Gastrocnemius medialis (tissue), 4 donors: ENCODE measurements around the gene CCNI2. TPM values are rescaled to one million over a fixed set of nuclear protein-coding genes. Genes with fewer than 3 reads are reported as not detected.

Source experiments
- ATAC-seq, 2 donors: fragments of 150-250 bp; one replicate each; pipeline ENCODE4 v1.9.1; 2016
- DNase-seq, 2 donors: peaks; one replicate each; pipeline ENCODE4 v3.0.0-alpha.2; 2019
- H3K27ac ChIP-seq, 4 donors: fragments of 200-600 bp; sonication (generic); 1 replicate in 1 of 4; 2 replicates in 3 of 4; pipeline ENCODE4 v1.5.1; 2016 to 2018; ENCODE audit warnings: mild to moderate bottlenecking in 2 of 4, moderate library complexity in 1 of 4
- H3K27me3 ChIP-seq, 3 donors: fragments of 200-600 bp; sonication (generic) in 2 of 3; 1 replicate in 1 of 3; 2 replicates in 2 of 3; pipeline versions ENCODE4 v1.5.1 to v1.6.0; 2016 to 2019; ENCODE audit warnings: mild to moderate bottlenecking in 1 of 3, moderate library complexity in 1 of 3
- H3K36me3 ChIP-seq, 2 donors: fragments of 200-600 bp; sonication (generic) in 1 of 2; one replicate each; pipeline ENCODE4 v1.5.1; 2017 to 2018
- H3K4me1 ChIP-seq, 2 donors: fragments of 200-600 bp; sonication (generic) in 1 of 2; one replicate each; pipeline ENCODE4 v1.5.1; 2016 to 2017; ENCODE audit warnings: mild to moderate bottlenecking in 2 of 2
- H3K4me3 ChIP-seq, 4 donors: fragments of 200-600 bp; sonication (generic) in 3 of 4; 1 replicate in 1 of 4; 2 replicates in 3 of 4; pipeline ENCODE4 v1.5.1; 2016 to 2019; ENCODE audit warnings: mild to moderate bottlenecking in 2 of 4
- H3K9me3 ChIP-seq, 3 donors: fragments of 200-600 bp; sonication (generic) in 2 of 3; 1 replicate in 1 of 3; 2 replicates in 2 of 3; pipeline ENCODE4 v1.5.1; 2016 to 2019
- CTCF ChIP-seq, 5 experiments: fragments of 450-650 bp in 3 of 5; fragments of 200-600 bp in 2 of 5; sonication (generic) in 2 of 5; IDR thresholded peaks in 4 of 5; conservative IDR thresholded peaks in 1 of 5; 1 replicate in 4 of 5; 2 replicates in 1 of 5; pipeline ENCODE4 v1.5.1; 2016 to 2019; ENCODE audit warnings: antibody characterized with exemption in 5 of 5, mild to moderate bottlenecking in 3 of 5, moderate library complexity in 3 of 5
- POLR2A ChIP-seq, 2 donors: fragments of 450-650 bp; IDR thresholded peaks; one replicate each; pipeline ENCODE4 v1.6.1; 2017; ENCODE audit warnings: antibody characterized with exemption in 2 of 2, mild to moderate bottlenecking in 2 of 2, moderate library complexity in 2 of 2
- in situ Hi-C, 4 donors: fragments of 200-750 bp; cut with MboI; loops; one replicate each; pipeline versions ENCODE4 v1.15.0 to v1.8.0; 2017; ENCODE audit warnings: low sequenced_read_pairs in 4 of 4
- intact Hi-C: fragments of 100-400 bp; cut with DNase I; formaldehyde crosslinking; loops from one replicate; pipeline ENCODE4 v1.15.1; 2023; ENCODE audit warnings: low total_unique reads
- total RNA-seq, 4 donors: library from RNA; depleted of rRNA; stranded (reverse); fragments of >200 nt; gene quantifications; one replicate each; pipeline versions ENCODE4 v1.1.0 to v1.2.3, GENCODE V29; 2016

The CCNI2 gene
- total RNA-seq, 4 donors from 2014 or later: not detected

GRCh38 chr5:132768485-132768868, 21.3 kb downstream of the CCNI2 start:
- TF ChIP-seq CTCF (IDR thresholded peaks at IDR 0.05 in 4 of 5, conservative IDR thresholded peaks at IDR 0.05 in 1 of 5): no peak
- no peak for TF ChIP-seq POLR2A (IDR thresholded peaks at IDR 0.05)
- DNase-seq (no peak), ATAC-seq (no peak)
- no peak overlapping the region for H3K27ac ChIP-seq
- in situ Hi-C loops (no loop called here), intact Hi-C loops (no loop called here)
- H3K36me3 ChIP-seq: peaks cover 0 to 16% of the 10 kb centered on the region in 2 donors
- peaks cover 13 to 27% of the 10 kb centered on the region in 2 donors for H3K4me1 ChIP-seq
- H3K9me3 ChIP-seq: no peaks in the 10 kb centered on the region
- no peaks in the 10 kb centered on the region for H3K27me3 ChIP-seq
- no peak overlapping the region for H3K4me3 ChIP-seq

- Histone ChIP-seq H3K36me3 (no peaks in the 10 kb centered on the region), H3K9me3 (no peaks in the 10 kb centered on the region), H3K27ac (peak overlapping the region; percentile 40 to 62 (median 42)), H3K4me3 (no peak overlapping the region), H3K4me1 (peaks cover 13 to 33% of the 10 kb centered on the region in 2 donors), H3K27me3 (no peaks in the 10 kb centered on the region)
- peak in 1 of 2 donors; percentile 46 for ATAC-seq
- TF ChIP-seq CTCF (IDR thresholded peaks at IDR 0.05 in 4 of 5, conservative IDR thresholded peaks at IDR 0.05 in 1 of 5) (no peak), POLR2A (IDR thresholded peaks at IDR 0.05) (no peak)
- in situ Hi-C loops (no loop called here), intact Hi-C loops (no loop called here)
- peak in 1 of 2 donors; percentile 18 for DNase-seq
These were observed 23.4 kb downstream of the CCNI2 start for GRCh38 chr5:132770476-132771159.

DNA sequence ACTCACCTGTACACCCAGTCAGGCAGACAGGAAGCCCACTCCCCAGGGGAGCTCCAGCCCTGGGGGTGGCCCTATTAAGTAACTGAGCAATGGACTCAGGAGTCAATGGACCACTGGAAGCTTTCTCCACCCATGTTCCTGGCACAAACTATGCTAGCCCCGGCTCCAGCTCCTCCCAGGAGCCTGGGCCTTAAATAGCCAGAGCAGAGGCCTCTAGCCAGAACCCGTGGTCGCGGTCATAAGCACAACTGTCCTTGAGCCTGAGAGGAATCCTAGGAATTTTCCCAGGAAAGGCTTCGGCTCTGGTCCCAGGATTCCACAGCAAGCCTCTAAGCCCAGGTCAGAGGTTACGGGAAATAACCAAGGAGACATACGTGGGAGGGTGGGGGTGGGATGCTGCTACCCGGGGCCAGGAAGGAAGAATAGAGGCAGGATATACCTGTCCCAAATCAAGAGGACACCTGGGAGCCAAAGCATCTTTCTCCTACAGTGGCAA, 24.3 kb downstream of the CCNI2 start:
- H3K4me1 ChIP-seq: peaks cover 13 to 33% of the 10 kb centered on the region in 2 donors
- TF ChIP-seq CTCF (IDR thresholded peaks at IDR 0.05 in 4 of 5, conservative IDR thresholded peaks at IDR 0.05 in 1 of 5) (no peak), POLR2A (IDR thresholded peaks at IDR 0.05) (no peak)

DNA sequence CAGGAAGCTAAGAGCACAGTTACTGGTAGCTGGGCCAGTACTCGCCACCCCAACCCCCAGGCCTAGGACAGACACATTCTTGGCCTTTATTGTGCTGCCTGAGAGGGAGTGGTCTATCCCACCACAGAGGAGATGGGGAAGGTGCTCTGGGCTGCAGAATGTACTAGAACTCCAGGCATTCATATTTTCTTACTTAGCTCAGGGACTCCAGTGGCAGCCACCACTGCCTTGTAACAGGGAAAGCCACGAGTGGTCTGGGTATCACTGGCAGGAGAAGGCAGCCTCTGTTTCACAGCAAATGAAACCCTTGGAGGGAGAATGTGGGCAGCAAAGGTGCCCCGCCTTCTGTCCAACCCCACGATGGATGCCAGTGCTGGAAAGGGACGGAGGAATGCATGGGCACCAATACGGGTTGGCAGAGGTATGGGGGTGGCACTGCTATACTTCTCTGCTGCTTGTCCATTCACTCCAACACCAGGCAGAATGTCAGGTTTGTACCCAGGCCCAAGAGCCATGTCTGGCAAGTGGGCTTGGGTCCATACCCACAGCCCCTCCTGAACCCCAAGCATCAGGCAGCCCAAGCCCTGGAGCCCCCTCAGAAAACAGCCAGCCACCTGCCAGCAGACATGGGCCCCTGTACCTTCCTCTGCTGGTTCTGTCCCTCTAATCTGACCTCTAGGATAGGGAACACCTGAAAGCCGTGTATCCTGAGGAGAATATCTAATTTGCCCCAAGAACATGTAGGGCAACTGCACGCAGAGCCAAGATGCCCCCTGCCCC, 25.3 kb downstream of the CCNI2 start:
- DNase-seq (no peak), ATAC-seq (no peak)
- H3K27ac ChIP-seq: peak overlapping the region; percentile 40 to 62 (median 42)
- no peak overlapping the region for H3K4me3 ChIP-seq
- TF ChIP-seq POLR2A (IDR thresholded peaks at IDR 0.05) (no peak), CTCF (IDR thresholded peaks at IDR 0.05 in 4 of 5, conservative IDR thresholded peaks at IDR 0.05 in 1 of 5) (no peak)
- peaks cover 7 to 28% of the 10 kb centered on the region in 2 donors for H3K4me1 ChIP-seq
- H3K27me3 ChIP-seq: no peaks in the 10 kb centered on the region
- H3K9me3 ChIP-seq: no peaks in the 10 kb centered on the region
- in situ Hi-C loops (no loop called here), intact Hi-C loops (no loop called here)
- H3K36me3 ChIP-seq: no peaks in the 10 kb centered on the region

More for the DNA sequence above, 24.3 kb downstream of the CCNI2 start:
- intact Hi-C loops (no loop called here), in situ Hi-C loops (no loop called here)
- H3K27ac ChIP-seq: peak overlapping the region; percentile 40 to 62 (median 42)
- no peak for ATAC-seq
- peak in 1 of 2 donors; percentile 45 for DNase-seq
- no peaks in the 10 kb centered on the region for H3K9me3 ChIP-seq
- no peaks in the 10 kb centered on the region for H3K36me3 ChIP-seq
- H3K4me3 ChIP-seq: no peak overlapping the region
- H3K27me3 ChIP-seq: no peaks in the 10 kb centered on the region
